ENCODE data around the gene PLCB1.

Gene PLCB1

DNA sequence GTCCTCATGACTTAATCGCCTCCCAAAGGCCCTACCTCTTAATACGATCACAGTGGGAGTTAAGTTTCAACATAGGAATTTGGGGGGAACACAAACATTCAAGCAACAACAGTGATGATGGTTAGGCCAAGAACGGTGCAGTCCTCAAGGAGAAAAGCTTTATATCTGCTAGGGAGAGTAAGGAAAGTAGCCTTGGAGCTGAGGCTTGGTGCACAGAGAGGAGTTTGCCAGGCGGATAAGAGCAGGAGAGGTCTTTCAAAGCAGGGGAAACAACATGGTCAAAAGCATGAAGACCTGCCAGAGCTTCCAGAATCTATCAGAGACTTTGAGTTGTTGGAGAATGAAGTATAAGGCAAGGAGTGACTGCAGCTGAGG is 119.1 kb downstream of the PLCB1 start:
- DNase-seq, result no peak

DNA sequence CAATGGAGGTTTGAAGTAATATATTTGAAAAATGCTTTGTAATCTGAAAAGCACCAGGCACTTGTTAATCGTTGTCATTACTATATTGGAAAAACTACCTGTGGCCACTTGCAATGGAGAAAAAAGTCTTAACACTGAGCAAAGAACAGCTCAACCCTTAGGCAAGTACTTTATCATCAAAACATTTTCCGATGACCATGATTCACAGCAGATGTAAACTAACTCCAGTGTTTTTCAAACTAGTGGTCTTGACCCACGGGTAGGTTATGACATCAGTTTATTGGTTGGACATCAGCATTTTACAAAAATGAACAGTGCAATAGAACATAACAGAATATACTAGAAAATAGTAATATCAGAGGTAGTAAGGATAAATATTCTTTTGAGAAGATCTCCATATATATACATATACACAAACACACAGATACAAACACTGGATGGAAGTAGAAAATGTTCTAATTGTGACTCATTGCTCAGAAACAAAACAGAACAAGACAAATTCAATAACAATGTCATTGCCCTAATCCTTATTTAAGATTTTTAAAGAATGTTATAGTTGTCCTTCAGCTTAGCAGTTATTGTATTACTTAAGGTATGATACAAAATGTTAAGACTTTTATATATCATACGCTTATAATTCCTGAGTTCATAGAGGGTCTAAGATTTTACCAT is 123.0 kb downstream of the PLCB1 start:
- no peak for DNase-seq

DNA sequence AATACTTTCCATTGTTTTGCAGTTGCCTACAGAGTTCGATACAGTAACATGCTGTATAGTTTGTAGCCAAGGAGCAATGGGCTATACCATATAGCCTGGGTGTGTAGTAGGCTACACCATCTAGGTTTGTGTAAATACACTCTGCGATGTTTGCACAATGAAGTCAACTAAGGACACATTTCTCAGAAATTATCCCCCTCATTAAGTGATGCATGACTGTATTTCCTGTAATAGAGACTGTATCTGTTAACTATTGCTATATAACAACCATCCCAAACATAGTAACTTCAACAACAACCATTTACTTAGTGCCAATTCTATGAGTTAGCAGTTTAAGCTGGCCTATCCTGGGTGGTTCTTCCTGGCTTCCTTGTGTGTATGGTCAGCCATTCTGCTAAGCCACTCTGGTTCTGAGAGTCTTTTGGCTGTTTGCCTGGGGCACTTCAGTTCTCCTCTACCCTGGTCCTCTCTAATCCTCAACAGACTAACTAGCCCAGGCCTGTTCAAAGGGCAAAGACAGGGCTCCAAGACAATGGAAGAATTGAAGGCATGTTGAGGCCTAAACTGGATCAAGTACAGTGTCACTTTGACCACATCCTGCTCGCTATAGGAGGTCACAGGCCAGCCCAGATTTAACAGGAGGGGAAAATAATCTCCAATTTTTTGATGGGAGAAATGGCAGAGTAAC is 124.0 kb downstream of the PLCB1 start:
- no peak for DNase-seq

DNA sequence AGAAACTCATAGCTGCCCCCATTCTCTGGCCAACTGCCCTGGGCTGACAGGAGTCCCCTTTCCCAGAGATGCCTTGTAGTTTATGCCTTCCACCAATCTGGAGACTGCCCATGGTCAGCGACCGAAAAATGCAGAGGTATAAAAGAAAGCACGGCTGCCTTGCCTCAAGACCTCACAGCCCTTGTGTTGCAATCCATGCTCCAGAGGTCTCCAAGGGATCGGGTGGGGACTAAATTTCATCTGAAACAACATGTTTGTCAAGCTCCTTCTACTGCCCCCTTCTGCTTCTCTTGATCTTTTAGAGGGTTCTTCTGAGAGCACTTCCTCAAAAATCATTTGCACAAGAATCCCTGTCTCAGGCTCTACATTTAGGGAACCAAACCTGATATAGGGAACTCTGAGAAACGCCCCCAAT is 128.8 kb downstream of the PLCB1 start:
- DNase-seq, result no peak

DNA sequence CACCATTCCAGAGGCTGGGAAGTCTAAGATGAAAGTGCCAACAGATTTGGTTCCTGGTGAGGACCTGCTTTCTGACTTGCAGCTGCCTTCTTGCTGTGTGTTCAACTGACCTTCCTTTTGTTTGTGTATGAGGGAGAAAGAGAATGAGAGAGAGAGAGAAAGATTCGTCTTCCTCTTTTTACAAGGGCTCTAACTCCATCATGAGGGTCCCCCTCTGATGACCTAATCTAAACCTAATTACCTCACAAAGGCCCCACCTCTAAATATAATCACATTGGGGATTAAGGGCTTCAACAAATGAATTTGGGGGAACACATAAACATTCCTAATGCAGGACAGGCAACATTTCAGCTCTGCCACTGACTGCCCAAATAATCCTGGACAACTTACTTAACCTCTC is 130.7 kb downstream of the PLCB1 start:
- no peak for DNase-seq

DNA sequence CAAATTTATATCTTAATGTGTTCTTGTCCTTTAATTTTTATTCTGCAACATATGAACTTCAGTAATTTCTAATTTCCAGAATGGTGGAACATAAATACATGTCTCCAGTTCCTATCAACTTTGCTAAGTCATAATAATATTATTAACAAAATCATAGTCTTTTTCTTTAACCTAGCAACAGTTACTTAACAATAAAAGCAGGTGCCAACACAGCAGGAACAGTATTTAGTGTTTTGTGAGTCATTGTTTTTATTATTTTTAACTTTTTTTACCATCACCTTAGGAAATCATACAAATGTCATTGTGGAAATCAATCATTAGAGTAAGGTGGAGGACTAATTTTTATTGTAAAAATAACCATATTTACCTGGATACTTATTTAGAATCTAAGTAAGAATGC is 133.5 kb downstream of the PLCB1 start:
- DNase-seq, result no peak

DNA sequence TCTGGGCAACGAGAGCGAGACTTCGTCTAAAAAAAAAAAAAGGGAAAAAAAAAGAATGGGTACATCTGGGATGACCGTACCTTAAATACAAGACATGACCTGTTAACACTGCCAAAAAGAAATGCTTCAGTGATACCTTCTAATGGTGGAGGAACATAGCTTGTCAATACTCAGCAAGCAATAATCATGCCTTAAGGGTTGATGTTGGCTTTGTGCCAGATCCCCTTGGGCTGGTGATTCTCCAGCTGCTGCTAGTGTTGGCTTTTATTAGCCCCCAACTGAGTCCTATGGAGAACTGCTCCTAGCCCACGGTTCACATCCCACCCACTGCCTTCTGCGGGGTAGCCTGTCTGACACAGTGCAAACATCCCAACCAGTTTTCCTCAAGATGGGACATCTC is 134.9 kb downstream of the PLCB1 start:
- no peak for DNase-seq

DNA sequence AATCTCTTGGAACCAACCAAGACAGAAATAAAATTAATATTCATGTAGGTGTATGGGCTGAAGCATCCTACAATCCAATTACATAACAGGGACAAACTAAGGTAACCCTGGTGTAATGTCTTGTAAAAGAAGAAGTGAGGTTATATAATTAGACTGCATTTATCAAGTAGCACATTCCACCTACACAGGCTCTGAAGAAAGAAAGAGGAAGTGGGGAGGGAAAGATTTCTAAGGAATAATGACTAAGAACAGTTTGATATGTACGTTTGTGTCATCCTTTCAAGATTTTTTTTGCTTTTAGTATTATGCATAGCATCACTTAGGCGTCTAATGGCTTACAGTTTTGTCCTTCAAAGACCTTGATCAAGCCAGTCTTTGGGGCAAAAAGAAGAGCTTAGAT is 139.7 kb downstream of the PLCB1 start:
- DNase-seq, result no peak

DNA sequence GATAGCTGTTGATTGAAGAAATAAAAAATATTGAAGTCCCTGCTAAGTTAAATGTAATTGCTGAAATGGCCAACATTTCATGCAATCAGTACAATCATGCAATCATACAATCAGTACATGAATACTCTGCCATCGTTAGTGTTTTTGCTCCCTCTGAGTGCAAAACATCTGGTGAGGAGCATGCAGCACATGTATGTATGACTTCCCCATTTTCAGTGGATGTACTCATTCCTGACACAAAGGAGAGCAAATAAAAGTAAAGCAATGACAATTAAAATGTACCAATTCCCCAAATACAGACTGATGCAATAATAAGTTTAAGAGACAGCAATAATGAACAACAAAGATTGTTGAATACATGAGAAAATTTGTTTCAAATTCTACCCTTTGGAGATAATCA is 140.7 kb downstream of the PLCB1 start:
- no peak for DNase-seq

DNA sequence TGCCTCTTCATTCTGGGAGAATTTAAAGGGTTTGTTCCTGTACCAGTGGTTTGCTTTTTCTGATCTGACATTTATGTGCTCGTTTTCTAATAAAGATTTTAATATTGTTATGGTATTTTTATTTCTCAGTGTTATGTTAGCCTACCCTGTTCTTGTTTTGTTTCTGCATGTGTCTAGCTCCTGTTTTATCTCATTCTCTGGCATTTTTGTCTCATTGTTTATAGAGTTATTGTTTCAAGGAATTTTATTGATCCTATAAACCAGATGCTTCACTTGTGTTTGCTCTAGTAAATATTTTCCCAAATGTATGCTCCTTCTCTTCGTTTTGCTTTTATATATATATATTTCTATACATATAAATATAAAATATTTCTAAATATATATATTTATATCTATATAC is 152.8 kb downstream of the PLCB1 start:
- no peak for DNase-seq

DNA sequence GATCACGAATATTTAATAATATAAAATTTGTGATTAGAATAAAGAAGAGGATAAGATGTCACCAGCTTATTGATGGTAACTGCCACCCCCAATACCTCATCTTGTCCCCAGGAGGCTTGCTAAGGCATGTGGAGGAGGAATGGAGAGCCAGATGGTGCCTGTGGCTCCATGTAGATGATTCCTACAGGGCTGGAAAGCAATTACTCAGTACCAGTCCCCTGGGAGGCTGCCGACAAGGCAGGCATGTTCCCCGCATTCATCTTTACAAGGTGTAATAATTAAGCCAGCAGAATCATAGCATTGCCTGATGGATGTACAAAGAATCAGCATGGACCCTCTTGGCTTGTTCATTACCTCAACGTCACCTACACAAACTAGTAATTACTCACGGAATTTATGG is 155.3 kb downstream of the PLCB1 start:
- DNase-seq, result no peak

DNA sequence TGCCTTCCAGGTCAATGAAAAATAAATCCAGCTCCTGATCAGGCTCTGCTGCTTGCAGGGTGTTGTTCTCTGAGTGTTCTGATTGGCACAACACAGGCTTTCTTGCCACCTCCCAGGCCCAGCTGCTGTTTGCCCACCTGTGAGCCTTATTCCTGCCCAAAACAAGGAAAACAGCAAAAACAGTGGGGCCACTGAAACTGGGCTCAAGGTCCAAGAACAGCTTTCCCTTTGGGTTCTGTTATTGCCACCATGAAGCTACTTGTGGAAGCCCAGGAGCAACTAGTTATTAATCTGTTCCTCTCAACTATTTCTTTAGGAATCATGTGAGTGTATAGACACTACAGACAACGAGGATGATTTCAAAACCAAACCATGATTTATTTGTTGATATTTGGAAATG is 159.1 kb downstream of the PLCB1 start:
- DNase-seq, result no peak

DNA sequence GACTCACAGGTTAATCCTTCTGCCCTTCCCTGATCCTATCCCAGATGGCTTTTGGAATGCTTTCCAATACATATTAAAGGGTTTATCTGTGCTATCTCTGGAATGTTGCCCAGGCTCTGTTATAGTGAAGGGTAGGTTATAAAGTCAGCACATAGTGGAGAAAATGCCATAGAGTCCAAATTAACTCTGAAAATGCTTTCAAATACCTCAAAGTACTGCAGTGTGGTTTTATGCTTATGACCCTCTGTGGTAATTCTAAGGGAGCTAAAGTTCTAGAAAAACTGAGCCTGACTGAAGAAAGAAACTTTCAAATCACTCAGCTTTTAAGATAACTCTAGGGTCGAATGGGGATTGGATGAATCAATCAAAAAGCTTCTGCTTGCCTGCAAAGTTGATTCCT is 159.8 kb downstream of the PLCB1 start:
- peak; percentile 95 for DNase-seq

DNA sequence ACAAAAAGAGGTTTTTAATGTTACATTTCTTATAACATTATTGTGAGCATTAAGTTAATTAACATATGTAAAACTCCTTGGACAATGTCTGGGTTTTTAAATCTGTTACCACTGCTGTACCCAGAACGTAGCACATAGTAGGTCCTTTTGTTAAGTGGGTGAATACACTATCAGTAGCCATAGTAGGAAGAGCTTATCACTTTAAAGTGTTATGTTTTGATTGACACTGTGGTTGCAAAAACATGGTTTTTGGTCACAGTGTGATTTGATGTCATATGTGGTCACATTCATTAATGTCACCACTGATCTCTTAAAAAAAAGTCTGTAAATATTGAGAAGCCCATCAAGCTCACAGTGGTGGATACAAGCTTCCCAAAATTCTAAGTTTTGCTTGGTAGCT is 160.7 kb downstream of the PLCB1 start:
- no peak for DNase-seq

DNA sequence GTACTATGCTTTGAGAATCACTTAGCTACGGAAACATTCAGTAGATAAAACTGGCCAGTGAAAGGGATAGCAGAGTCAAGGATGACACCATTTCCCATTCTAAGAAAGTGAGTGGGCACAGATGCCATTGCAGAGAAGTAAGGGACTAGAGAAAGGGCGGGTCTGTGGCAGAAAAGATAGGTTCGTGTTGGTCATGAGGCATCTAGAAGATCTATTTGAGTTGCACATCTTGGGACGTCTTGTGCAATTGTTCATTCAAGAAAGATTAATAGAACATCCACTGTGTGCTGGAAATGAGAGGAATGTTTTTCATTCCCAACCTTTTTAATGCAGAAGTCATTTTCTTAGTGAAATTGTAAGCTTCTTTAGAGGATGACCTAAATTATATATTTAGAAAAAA is 161.7 kb downstream of the PLCB1 start:
- no peak for DNase-seq

DNA sequence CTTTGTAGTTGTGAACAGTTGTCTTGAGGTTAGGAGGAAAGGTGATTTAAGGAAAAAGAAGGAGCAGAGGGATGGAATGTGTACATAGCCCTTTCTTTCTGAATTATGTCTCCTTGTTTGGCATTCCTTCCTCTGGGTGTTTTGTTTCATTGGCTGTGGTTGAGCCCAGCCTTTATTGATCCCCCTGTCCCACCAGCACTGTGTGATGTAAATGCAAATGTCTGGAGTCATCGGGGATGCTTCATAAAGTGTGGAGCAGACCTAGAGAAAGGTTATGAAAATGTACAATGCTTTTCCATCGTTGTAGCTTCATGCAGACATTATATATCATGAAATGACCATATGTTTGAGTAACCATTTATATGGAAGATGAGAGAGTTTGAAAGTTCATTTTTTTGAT is 164.5 kb downstream of the PLCB1 start:
- DNase-seq, result no peak

DNA sequence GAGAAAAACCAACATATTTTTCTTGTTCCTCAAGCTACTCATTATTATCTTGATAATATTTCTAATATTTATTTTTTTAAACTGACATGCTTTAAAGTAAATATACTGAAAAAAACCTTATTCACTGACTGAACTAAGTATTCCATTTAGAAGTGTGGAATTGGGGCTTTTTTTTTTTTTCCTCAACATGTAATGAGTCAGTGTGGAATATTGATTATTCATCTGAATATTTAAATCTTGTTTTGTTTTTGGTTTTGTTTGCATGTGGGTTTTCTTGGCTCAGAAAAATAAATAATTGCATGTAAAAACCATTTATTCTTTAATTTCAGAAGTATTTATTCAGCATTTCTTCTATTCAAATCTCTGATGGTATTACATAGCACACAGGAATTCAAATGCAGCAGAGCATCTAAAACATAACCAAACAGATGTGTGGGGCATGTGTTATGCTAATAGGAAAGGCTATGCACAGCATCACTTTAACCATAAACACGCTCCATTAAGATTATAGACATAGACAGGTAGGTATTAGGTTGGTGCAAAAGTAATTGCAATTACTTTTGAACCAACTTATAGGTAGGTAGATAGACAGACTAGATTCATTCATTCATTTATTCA is 166.5 kb downstream of the PLCB1 start:
- DNase-seq, result no peak

DNA sequence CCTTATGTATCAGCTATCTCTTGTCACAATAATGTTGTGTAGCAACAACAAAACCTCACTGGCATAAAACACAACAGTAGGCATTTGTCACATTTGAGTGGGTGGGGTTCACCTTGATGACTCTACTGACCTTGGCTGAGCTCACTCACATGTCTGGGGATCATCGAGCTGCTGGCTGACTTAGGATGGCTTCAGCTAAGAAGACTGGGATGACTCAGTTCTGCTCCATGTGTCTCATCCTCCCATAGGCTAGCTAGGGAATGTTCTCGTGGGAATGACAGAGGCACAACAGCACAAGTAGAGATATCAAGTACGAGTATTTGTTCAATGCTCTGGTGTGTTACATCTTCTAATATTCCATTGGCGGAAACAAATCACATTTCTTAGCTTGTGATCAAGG is 167.9 kb downstream of the PLCB1 start:
- no peak for DNase-seq

DNA sequence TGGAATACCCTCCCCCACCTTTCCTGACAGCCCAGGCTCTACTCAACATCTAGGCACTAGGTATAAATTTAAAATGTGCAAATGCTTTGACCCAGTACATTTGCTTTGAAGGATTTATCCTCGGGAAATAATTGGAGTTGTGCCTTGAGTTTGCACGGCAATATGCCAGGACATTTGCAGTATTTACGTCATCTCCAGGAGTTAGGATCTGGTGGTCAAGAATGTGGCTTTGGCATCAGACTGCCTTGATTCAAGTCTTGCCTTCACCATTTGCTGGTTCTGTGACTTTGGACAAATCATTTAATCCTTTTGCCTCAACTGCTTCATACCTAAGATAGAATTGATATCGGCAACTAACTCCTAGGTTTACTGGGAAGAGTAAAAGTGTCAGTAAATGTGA is 169.6 kb downstream of the PLCB1 start:
- DNase-seq, result no peak

DNA sequence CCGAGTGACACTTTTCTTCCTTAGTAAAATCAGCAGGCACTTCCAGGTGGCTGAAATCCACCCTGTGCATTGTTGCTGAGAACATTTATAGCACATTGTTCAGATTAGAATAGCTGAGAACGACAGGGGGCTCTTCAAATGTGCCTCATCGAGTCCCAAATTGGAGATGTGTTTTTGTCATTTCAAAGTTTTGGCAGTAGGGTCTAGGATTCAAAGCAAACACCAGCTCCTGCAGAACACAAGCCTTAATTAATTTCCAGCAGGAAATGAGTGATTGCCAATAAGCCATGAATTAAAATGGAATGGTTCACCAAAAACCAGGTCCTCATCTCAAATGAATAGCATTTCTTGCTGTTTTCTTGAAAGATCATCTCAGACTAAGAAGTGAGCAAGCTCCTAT is 171.6 kb downstream of the PLCB1 start:
- DNase-seq, result no peak

DNA sequence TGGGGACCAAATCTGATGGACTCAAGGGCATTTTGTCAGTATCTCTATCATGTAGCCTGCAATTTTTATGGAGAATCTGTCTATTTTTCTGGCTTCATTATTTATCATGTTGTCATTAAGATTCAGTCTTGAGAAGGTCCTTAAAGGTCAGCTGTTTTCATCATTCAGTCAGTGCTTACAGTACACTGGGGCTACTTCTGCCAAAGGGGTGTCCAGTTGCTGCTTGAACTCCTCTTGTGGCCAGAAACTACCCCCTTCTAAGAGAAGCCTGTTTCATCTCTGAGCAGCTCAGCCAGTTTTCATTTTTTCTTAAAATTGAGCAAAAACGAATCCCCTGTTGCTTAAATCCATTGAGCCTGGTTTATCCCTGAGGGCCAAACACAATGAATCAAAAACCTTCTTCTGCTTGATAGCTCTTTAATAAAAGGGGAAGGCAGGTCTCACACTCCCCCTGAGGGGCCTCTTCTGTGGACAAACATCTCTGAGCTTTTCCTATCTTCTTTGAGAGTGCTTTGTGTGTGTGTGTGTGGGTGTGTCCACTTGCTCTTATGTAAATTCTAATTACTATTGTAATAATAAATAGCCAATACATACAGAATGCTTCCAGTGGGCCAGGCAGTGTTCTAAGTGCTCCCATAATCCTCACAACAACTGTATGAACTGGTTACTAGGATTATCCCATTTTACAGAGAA is 172.2 kb downstream of the PLCB1 start:
- DNase-seq, result no peak

DNA sequence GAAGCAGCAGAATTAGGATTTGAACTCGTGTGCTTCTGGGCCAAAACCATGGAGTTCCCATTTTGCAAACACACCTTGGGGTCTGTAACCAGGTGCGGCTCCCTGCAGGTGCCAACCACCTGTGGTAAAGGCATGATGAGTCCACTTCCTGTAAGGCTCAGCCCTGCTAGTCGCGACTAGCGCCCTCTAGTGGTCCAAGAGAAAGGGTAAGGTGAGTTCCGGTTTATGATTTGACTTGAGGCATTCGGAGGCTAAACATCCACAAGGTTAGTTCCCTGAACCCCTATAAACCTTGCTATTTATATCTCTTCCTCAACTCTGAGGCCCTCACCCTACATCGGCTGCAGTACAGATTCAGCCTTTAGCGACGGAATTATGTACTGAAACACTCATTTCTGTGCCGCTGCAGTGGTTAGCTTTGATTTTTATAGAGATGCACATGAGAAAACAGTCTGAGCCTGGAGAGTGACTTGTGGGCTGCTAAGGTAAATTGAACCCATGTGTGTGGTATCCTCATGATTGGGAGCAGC is 173.4 kb downstream of the PLCB1 start:
- no peak for DNase-seq

DNA sequence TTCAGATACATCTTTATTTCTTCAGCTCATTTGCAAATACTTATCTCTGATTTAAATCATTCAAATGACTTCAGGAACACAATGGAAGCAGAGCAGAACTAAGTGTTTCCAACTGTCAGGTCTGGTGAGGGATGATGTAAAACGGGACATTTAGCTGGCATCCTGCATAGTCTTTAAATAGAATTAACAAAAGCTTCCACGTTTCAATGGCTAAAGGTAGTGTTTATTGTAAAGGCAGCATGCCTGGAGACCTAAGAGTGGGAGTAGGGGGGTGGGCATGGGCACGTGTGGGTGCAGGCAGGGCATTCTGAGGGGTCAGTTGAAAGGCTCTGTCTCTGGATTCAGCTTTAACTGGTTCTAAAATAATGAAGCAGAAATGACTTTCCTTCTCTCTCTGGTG is 174.9 kb downstream of the PLCB1 start:
- no peak for DNase-seq

DNA sequence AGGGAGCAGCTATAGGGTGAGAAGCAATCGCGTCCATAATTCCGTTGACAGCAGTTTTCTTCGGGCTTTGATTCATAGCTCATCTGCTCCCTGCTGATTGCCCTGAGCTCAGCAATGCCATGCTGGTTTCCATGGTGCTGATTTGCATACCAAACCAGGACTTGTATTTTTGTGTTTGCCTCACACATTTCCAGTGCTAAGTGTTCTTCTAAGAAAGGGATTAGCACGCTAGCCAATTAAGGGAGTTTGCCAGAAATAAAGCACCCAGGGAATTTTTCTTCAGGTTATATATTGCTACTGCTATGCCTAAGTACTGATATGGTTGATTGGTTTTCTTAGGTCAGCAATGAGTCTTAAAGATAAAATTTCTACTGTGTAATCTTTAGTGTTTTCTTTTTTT is 177.6 kb downstream of the PLCB1 start:
- DNase-seq, result no peak

Measured in fibroblast of upper back skin (primary cell).